Measurements from ENCODE around the gene CDK9.

Gene CDK9

GRCh38 chr9:127762111-127762676, 23.6 kb upstream of the CDK9 start:
- DNase-seq = no peak

DNA sequence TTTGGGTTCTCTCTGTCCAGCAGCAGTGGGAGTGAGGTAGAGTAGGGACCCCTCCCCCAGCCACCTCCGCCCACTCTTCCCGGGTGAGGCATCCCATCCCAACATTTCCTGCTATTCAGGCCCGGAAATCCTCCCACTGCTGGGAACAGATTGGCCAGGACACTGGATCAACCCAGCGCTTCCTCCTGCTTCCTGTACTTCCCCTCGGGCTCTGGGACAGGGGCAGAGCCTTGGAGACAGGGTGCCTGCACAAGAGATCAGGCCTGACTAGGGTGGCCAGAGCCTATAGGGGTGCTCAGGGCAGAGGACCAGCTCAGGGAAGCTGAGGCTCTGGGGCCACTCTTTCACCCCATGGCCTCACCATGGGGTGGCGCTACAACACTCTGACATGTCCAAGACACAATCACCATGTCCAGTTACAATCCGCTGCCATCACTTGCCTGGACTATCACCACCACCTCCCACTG, 21.9 kb upstream of the CDK9 start:
- DNase-seq = no peak

DNA sequence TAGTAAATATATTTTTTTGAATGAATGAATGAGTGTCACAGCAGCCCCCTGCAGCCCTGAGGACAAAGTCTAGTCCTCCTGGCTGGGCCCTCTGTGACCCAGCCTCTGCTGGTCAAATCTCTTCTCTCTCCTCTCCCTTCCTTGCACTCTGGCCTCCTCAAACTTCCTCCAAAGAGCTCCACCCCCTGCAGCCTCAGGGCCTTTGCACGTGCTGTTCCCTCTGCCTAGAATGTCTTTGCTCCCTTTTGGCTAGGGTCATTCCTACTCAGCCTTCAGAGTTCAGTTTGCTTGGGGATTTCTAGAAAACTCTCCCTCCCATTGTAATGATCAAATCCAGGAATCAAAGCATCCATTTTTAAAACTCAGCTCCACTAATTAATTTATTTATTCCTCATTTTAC, 20.4 kb upstream of the CDK9 start:
- DNase-seq = no peak

GRCh38 chr9:127767410-127767809, 18.4 kb upstream of the CDK9 start:
- no peak for DNase-seq

DNA sequence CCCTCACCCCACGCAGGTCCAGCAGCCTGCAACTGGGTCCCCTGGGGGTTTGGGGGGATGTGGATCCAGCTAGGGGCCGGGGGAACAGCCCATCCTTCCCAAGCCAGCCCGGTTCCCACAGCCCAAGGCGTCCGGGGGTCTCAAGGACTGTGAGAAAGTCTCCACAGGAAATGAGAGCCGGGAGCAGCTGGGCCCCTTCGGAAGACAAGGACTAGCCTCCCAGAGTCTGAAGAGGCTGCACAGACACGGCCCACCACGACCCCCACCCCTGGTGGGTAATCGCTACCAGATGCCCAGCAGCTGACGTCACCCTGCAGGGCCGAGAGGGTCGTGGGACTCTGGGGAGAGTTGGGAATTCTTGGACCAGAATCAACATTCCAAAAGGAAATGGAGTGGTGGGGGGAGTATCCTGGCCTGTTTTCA, 17.9 kb upstream of the CDK9 start:
- DNase-seq = no peak

DNA sequence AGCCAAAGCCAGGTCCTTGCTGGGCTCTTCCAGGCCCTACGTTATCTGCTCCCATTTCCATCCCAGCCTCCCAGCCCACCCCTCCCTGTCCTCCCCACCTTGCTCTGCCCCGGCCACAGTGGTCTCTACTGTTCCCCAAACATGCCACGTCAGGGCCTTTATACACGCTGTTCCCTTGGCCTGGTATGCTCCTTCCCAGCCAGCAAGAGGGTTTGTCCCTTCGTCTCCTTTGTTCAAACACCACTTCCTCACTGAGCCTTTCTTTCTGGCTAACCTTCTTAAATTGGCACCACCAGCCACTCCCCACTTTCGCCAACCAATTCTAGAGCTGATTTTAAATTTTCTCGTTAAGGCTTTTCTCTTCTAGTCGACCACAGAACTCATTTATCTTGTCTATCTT, 17.1 kb upstream of the CDK9 start:
- no peak for DNase-seq

- DNase-seq = no peak
Measured at GRCh38 chr9:127769101-127769500, 16.7 kb upstream of the CDK9 start.

- DNase-seq = no peak
Measured at GRCh38 chr9:127769929-127770582, 15.8 kb upstream of the CDK9 start.

GRCh38 chr9:127770583-127770904, 15.3 kb upstream of the CDK9 start:
- DNase-seq = no peak

GRCh38 chr9:127770905-127771569, 14.8 kb upstream of the CDK9 start:
- DNase-seq = peak; percentile 97

DNA sequence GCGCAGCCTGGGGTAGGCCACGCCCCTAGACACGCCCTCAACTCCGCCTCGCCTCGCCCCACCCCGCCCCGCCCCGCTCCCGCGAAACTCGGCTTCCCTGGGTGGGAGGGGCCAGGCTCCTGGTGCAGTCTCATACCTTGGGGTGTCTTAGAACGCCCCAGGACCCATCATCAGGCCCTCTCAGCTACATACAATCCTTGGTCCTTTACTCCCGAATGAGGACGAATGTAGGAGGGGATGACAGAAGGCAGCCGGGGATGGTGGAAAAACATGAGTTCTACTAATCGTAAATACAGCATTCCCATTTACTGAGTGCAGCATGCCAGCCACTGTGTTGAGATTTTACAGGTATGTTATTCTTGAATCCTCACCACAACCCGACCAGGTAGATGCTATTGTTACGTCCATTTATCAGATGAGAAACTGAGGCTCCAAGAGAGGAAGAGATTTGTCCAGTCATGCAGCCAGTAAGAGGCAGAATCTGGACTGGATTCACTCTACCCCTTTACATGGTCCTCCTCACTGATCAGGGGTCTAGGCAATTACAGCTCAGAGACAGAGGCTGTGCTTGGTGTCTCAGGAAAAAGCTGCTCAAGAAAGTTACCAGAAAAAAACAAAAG, 14.2 kb upstream of the CDK9 start:
- DNase-seq = no peak

- no peak for DNase-seq
Measured at GRCh38 chr9:127772603-127773002, 13.2 kb upstream of the CDK9 start.

DNA sequence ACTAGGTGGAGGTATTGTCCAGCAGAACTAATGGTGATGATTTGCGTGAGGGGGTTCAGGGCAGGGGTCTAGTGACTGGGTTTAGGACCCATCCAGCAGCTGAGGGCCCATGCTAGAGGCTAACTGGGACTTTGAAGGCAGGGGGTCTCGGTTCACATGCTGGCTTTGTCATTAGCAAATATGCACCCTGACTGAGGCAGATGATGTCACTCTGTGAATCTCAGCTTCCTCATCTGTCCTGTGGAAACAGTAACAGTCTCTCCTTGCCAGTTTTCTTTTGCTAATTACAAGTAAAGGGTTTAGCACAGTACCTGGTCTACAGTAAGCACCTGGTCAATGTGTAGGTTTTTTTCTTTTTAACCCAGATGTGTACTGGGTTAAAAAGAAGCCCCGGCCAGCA, 12.6 kb upstream of the CDK9 start:
- no peak for DNase-seq

DNA sequence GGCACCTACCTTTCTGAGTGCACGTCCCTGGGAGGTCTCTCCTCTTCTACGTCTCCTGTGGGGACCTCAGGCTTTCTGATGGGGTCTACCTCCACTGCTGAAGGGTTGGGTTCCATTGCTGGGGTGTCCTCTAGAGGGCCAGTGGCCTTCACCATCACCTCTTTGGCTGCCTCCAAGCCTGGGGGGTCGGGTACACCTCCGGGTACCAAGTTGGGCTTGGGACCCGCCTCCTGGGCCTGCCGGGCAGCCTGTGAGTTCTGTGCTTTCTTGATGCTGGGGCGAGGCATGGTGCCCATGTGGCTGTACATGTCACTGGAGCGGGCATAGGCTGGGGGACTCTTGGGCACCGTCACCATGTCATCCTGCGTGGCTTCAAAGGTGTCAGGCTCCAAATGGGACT, 11.9 kb upstream of the CDK9 start:
- no peak for DNase-seq

DNA sequence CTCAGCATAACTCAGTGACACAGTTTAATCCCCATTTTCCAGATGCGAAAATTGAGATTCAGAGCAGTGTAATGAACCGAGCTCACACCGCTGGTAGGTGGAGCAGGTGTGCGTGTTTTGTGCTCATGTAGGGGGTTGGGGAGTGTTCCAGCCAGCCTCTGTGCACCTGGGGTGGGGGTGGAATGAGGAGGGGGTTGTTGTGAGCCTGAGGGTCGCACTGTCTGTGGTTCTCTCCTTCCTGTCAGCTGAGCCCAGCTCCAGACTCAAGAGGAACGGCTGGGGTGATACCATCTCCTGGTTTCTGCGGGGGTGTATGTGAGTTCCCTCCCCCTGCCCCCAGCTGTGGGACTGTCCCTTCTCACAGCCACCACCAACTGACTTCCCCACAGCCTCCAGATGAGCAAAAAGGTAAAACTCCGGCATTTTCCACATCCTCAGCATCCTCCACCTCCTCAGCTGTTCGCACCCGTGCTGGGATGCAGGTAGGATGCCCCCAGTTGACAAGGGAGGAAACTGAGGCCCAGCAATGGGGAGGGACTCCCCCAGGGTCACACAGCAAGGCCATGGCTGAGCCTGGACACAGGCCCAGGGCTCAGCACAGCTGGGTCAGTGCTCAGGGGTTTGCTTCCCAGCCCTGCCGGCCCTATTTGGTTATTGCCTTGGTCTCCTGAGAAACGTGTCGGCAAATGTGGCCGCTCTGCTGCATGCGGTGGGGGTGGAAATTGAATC, 9.5 kb upstream of the CDK9 start:
- no peak for DNase-seq

GRCh38 chr9:127776924-127777289, 8.9 kb upstream of the CDK9 start:
- DNase-seq = no peak

GRCh38 chr9:127777368-127777980, 8.4 kb upstream of the CDK9 start:
- DNase-seq = no peak

GRCh38 chr9:127778280-127779135, 7.3 kb upstream of the CDK9 start, which contains the start of gene SH2D3C:
Gene SH2D3C, minus strand, starts transcription at chr9:127778666. Its CDS starts 39 bp downstream, at chr9:127778627.
- no peak for DNase-seq

GRCh38 chr9:127779136-127779981, 6.5 kb upstream of the CDK9 start:
- DNase-seq = no peak

DNA sequence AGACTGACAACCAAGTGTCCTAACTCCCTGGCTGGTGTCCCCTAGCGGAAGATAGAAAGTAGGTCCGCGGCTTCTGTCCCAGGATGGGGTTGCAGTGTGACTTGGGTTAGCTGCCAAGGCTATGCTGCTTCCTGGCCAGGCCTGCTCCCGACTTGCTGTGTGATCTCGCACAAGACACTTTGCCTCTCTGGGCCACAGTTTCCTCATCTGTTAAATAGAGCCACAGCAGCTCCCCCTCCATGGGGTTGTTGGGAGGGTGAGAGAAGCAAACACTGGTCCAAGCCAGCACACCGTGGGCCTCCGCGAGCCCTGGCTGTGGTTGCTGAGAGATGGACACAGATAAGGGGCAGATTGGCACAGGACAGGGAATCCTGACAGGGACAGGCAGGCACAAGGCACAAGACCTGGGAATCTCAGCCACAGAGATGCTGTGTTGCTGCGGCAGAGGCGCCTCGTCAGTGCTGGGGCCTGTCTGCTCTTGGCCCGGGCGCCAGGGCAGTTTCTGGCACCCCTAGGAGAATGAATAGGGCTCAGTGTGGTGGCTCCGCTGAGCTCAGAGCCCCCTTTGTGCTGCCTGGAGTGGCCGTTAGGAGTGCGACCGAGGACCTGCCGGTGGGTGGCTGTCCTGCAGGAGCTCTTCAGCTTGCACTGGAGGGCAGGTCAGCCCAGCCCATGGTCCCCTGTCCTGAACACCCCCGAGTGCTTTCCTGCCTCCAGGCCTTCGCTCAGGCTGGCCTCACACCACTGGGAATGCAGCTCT, 5.5 kb upstream of the CDK9 start:
- DNase-seq = no peak
